Peyer's patch (tissue), 4 donors: Measurements from ENCODE around the gene ZNF500. TPM values are rescaled to one million over a fixed set of nuclear protein-coding genes. Genes with fewer than 3 reads are reported as not detected.

Experiments
- DNase-seq, 3 donors: peaks; one replicate each; pipeline ENCODE4 v3.0.0-alpha.2; 2017 to 2019
- H3K27ac ChIP-seq, 4 donors: fragments of 200-600 bp; sonication (generic); one replicate each; pipeline ENCODE4 v1.5.1; 2016 to 2019
- H3K27me3 ChIP-seq, 2 donors: fragments of 200-600 bp; sonication (generic); one replicate each; pipeline ENCODE4 v1.5.1; 2019
- H3K36me3 ChIP-seq, 3 donors: fragments of 200-600 bp; sonication (generic); one replicate each; pipeline ENCODE4 v1.5.1; 2016 to 2019
- H3K4me1 ChIP-seq, 4 donors: fragments of 200-600 bp; sonication (generic); one replicate each; pipeline ENCODE4 v1.5.1; 2016 to 2019
- H3K4me3 ChIP-seq, 4 donors: fragments of 200-600 bp; sonication (generic); 1 replicate in 3 of 4; 2 replicates in 1 of 4; pipeline ENCODE4 v1.5.1; 2016 to 2019; ENCODE audit warnings: mild to moderate bottlenecking in 1 of 4
- H3K9me3 ChIP-seq, 4 donors: fragments of 200-600 bp; sonication (generic); one replicate each; pipeline ENCODE4 v1.5.1; 2016 to 2019; ENCODE audit warnings: mild to moderate bottlenecking in 1 of 4
- CTCF ChIP-seq, 6 experiments: fragments of 450-650 bp in 4 of 6; fragments of 200-600 bp in 2 of 6; sonication (generic) in 1 of 6; IDR thresholded peaks; one replicate each; pipeline ENCODE4 v1.5.1; 2017 to 2019; ENCODE audit warnings: antibody characterized with exemption in 6 of 6, mild to moderate bottlenecking in 3 of 6, moderate library complexity in 1 of 6
- POLR2A ChIP-seq, 2 donors: fragments of 450-650 bp; IDR thresholded peaks; one replicate each; pipeline ENCODE4 v1.5.1; 2017; ENCODE audit warnings: antibody characterized with exemption in 2 of 2, mild to moderate bottlenecking in 2 of 2, moderate library complexity in 2 of 2
- total RNA-seq, 4 donors: library from RNA; depleted of rRNA; stranded (reverse); fragments of >200 nt; gene quantifications; one replicate each; pipeline ENCODE4 v1.1.0, GENCODE V29; 2016

The ZNF500 gene
- total RNA-seq, 4 donors from 2014 or later = 4.1 to 24.8 (median 14.5) TPM

DNA sequence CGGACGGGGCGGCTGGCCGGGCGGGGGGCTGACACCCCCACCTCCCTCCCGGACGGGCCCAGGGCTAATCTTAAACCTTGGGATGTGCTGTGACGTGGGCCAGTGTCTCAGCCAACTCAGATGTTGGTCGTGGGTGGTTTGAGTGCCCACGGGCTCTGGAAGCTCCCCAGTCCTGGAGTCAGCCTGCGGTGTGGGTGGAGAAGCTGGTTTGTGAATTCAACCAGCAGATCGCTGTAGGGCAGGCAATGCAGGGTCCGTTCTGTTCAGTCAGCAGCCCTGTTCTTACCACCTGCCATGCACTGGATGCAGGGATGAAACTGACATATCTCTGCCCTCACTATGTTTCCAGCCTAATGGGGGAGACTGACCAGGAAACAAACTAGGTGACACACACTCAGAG lies 8.0 kb upstream of the ZNF500 start:
- DNase-seq = no peak
- Histone ChIP-seq H3K27me3 (no peaks in the 10 kb centered on the region), H3K4me1 (no peaks in the 10 kb centered on the region), H3K27ac (no peak overlapping the region), H3K4me3 (no peak overlapping the region), H3K9me3 (no peaks in the 10 kb centered on the region), H3K36me3 (no peaks in the 10 kb centered on the region)
- TF ChIP-seq POLR2A (IDR thresholded peaks at IDR 0.05) (no peak), CTCF (IDR thresholded peaks at IDR 0.05) (no peak)

DNA sequence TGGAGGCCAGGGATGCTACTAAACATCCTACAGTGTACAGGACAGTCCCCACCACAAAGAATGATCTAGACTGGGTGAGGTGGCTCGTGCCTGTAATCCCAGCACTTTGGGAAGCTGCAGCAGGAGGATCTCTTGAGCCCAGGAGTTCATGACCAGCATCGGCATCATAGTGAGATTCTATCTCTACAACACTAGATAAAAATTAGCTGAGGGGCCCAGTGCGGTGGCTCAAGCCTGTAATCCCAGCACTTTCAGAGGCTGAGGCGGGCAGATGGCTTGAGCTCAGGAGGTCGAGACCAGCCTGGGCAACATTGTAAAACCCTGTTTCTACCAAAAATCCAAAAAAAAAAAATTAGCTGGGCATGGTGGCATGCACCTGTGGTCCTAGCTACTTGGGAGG lies 5.4 kb upstream of the ZNF500 start:
- H3K4me3 ChIP-seq = no peak overlapping the region
- TF ChIP-seq CTCF (IDR thresholded peaks at IDR 0.05) (no peak), POLR2A (IDR thresholded peaks at IDR 0.05) (no peak)
- no peak for DNase-seq
- no peak overlapping the region for H3K27ac ChIP-seq
- no peaks in the 10 kb centered on the region for H3K27me3 ChIP-seq
- no peaks in the 10 kb centered on the region for H3K9me3 ChIP-seq
- peaks cover 0 to 13% (median 8%) of the 10 kb centered on the region in 4 donors for H3K4me1 ChIP-seq
- H3K36me3 ChIP-seq = no peaks in the 10 kb centered on the region

- no peak for DNase-seq
- H3K36me3 ChIP-seq = no peaks in the 10 kb centered on the region
- peaks cover 0 to 15% (median 9%) of the 10 kb centered on the region in 4 donors for H3K4me1 ChIP-seq
Observed at GRCh38 chr16:4771646-4772045, 4.7 kb upstream of the ZNF500 start.

DNA sequence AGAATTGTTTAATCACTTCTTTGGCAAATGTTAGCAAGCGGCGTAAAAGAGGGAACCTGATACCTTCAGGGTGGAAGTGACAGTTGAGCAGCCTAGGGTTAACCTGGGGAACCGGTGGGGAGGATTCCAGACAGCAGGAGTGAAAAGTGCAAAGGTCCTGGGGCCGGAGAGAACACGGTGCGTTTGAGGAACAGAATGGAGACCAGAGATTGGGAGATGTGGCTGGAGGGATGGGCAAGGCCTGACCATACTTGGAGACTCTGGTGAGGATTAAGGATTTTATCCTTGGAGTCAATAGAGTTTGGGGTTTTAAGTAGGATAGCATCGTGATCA lies 2.3 kb upstream of the ZNF500 start:
- Histone ChIP-seq H3K27ac (peak overlapping the region in 1 of 4 donors; percentile 90), H3K9me3 (no peaks in the 10 kb centered on the region), H3K4me3 (peak overlapping the region in 3 of 4 donors; percentile 40 to 78 (median 68)), H3K27me3 (no peaks in the 10 kb centered on the region), H3K36me3 (peaks cover 0 to 8% (median 0%) of the 10 kb centered on the region in 3 donors), H3K4me1 (peaks cover 0 to 29% (median 14%) of the 10 kb centered on the region in 4 donors)
- DNase-seq = no peak
- TF ChIP-seq CTCF (IDR thresholded peaks at IDR 0.05) (no peak), POLR2A (IDR thresholded peaks at IDR 0.05) (no peak)

More at GRCh38 chr16:4771646-4772045, 4.7 kb upstream of the ZNF500 start:
- H3K27ac ChIP-seq = no peak overlapping the region
- H3K9me3 ChIP-seq = no peaks in the 10 kb centered on the region
- TF ChIP-seq CTCF (IDR thresholded peaks at IDR 0.05) (no peak), POLR2A (IDR thresholded peaks at IDR 0.05) (no peak)
- no peak overlapping the region for H3K4me3 ChIP-seq
- H3K27me3 ChIP-seq = no peaks in the 10 kb centered on the region

- peaks cover 0 to 29% (median 14%) of the 10 kb centered on the region in 4 donors for H3K4me1 ChIP-seq
- peak overlapping the region; percentile 72 to 90 (median 86) for H3K27ac ChIP-seq
- H3K27me3 ChIP-seq = no peaks in the 10 kb centered on the region
- TF ChIP-seq CTCF (IDR thresholded peaks at IDR 0.05) (no peak), POLR2A (IDR thresholded peaks at IDR 0.05) (peak; percentile 68 to 89)
- H3K9me3 ChIP-seq = no peaks in the 10 kb centered on the region
- peak overlapping the region; percentile 40 to 78 (median 60) for H3K4me3 ChIP-seq
- DNase-seq = peak; percentile 92 to 99 (median 98)
- H3K36me3 ChIP-seq = peaks cover 0 to 13% (median 0%) of the 10 kb centered on the region in 3 donors
Observed at GRCh38 chr16:4768549-4769305, 1.8 kb upstream of the ZNF500 start.
